Mesothelial cell of epicardium (in vitro differentiated cells): ENCODE results near the gene BARX2. TPM values are rescaled to one million over a fixed set of nuclear protein-coding genes. Genes with fewer than 3 reads are reported as not detected.

Source experiments
- DNase-seq, 2 experiments: peaks; one replicate each; pipeline ENCODE4 v3.0.0; 2021; ENCODE audit warnings: low spot score in 2 of 2; ENCODE audit not compliant: unreplicated experiment in 2 of 2
- H3K27ac Mint-ChIP-seq: 2 replicates; pipeline ENCODE4 v1.8.0; 2021; ENCODE audit warnings: mixed read lengths
- H3K27me3 Mint-ChIP-seq: 2 replicates; pipeline ENCODE4 v1.8.0; 2021; ENCODE audit warnings: low read depth, mixed read lengths
- H3K36me3 Mint-ChIP-seq: 2 replicates; pipeline ENCODE4 v1.8.0; 2021; ENCODE audit warnings: mixed read lengths
- H3K4me1 Mint-ChIP-seq: 2 replicates; pipeline ENCODE4 v1.8.0; 2021; ENCODE audit warnings: mixed read lengths
- H3K4me3 Mint-ChIP-seq: 2 replicates; pipeline ENCODE4 v1.8.0; 2021; ENCODE audit warnings: mild to moderate bottlenecking, moderate library complexity, mixed read lengths
- H3K9me3 Mint-ChIP-seq: 2 replicates; pipeline ENCODE4 v1.8.0; 2021; ENCODE audit warnings: mixed read lengths
- total RNA-seq: library from RNA; stranded (reverse); gene quantifications from 3 replicates; pipeline ENCODE4 v1.2.1, GENCODE V29; 2021
- TF ChIP-seq, protein P1 (sequence below): fragments of 200-600 bp; sonication (generic); IDR thresholded peaks from one replicate; pipeline ENCODE4 v1.5.0; 2021; ENCODE audit warnings: antibody characterized with exemption; ENCODE audit not compliant: unreplicated experiment

The BARX2 gene
- total RNA-seq, 1 donor from 2014 or later: 69.9 TPM

DNA sequence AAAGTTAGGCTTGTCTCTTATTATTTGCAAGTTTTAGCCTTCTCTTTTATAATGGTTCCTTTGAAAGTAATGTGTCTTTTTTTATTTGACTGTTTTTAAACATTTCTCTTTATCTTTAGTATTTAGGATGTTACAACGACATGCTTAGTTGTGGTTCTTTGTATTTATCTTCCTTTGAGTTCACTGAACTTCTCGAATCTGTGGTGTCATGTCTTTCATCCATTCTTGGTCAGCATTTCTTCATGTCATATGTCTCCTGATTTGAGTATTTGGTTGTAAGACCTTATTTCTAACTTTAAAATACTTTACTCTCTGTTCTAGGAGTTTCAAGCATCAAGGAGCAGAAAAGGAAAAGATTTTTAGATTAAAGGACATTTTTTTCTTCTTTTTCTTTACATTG, 15.9 kb upstream of the BARX2 start:
- Mint-ChIP-seq H3K4me1 (no peaks in the 10 kb centered on the region), H3K9me3 (peaks cover 24% of the 10 kb centered on the region), H3K27ac (no peak overlapping the region), H3K27me3 (no peaks in the 10 kb centered on the region), H3K4me3 (no peak overlapping the region), H3K36me3 (peaks cover 8% of the 10 kb centered on the region)
- no peak for DNase-seq
- TF ChIP-seq, protein P1, sequence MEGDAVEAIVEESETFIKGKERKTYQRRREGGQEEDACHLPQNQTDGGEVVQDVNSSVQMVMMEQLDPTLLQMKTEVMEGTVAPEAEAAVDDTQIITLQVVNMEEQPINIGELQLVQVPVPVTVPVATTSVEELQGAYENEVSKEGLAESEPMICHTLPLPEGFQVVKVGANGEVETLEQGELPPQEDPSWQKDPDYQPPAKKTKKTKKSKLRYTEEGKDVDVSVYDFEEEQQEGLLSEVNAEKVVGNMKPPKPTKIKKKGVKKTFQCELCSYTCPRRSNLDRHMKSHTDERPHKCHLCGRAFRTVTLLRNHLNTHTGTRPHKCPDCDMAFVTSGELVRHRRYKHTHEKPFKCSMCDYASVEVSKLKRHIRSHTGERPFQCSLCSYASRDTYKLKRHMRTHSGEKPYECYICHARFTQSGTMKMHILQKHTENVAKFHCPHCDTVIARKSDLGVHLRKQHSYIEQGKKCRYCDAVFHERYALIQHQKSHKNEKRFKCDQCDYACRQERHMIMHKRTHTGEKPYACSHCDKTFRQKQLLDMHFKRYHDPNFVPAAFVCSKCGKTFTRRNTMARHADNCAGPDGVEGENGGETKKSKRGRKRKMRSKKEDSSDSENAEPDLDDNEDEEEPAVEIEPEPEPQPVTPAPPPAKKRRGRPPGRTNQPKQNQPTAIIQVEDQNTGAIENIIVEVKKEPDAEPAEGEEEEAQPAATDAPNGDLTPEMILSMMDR: no peak

DNA sequence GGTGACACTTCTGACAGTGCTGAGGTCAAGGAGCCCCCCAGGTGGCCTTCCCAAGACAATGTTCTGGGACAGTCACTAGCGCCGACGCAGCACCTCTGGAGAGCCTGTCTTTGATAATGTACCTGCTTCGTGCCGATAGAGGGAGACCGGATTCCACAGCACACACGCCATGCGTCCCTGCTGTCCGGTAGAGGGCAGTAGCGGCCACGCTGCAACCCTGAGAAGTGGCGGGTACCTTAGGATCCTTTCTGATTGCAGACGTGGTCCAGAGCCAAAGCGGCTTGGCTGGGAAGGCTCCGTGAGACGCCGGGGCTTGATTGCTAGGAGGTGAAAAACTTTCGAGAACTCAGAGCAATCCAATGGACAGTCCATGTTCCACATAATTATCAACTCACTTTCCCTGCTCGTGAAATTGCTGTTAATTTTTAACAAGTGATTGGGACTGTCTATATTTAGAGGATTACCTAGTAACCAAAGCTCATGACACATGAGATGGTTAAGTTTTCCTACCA, 11.4 kb upstream of the BARX2 start:
- peaks cover 20% of the 10 kb centered on the region for H3K27me3 Mint-ChIP-seq
- DNase-seq: peak; percentile 75 to 92
- H3K36me3 Mint-ChIP-seq: peaks cover 8% of the 10 kb centered on the region
- H3K4me1 Mint-ChIP-seq: peaks cover 39% of the 10 kb centered on the region
- no peak overlapping the region for H3K27ac Mint-ChIP-seq
- no peak overlapping the region for H3K4me3 Mint-ChIP-seq
- H3K9me3 Mint-ChIP-seq: peaks cover 20% of the 10 kb centered on the region
- TF ChIP-seq, protein P1: peak; percentile 96

DNA sequence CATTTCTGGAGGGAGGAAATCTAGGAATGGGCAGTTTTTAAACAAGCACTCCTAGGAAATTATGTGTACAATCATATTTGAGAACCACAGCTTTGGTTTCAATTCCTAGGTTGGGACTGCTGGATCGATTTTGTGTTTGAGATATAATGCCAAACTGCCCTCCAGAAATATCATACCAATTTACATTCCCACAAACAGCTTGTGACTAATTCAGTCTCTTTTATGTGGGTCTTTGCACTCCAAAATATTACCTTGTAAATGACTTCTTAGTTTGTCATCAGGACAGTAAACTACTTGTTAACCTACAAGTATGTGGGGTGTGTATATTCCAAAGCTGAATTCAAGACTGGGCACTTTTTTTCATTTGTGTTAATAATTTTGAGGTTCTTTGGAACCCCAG, 9.8 kb upstream of the BARX2 start:
- DNase-seq: no peak
- Mint-ChIP-seq H3K36me3 (no peaks in the 10 kb centered on the region), H3K27me3 (peaks cover 29% of the 10 kb centered on the region), H3K27ac (peak overlapping the region; percentile 58), H3K4me3 (no peak overlapping the region), H3K4me1 (peaks cover 51% of the 10 kb centered on the region), H3K9me3 (peaks cover 4% of the 10 kb centered on the region)
- TF ChIP-seq, protein P1: no peak

DNA sequence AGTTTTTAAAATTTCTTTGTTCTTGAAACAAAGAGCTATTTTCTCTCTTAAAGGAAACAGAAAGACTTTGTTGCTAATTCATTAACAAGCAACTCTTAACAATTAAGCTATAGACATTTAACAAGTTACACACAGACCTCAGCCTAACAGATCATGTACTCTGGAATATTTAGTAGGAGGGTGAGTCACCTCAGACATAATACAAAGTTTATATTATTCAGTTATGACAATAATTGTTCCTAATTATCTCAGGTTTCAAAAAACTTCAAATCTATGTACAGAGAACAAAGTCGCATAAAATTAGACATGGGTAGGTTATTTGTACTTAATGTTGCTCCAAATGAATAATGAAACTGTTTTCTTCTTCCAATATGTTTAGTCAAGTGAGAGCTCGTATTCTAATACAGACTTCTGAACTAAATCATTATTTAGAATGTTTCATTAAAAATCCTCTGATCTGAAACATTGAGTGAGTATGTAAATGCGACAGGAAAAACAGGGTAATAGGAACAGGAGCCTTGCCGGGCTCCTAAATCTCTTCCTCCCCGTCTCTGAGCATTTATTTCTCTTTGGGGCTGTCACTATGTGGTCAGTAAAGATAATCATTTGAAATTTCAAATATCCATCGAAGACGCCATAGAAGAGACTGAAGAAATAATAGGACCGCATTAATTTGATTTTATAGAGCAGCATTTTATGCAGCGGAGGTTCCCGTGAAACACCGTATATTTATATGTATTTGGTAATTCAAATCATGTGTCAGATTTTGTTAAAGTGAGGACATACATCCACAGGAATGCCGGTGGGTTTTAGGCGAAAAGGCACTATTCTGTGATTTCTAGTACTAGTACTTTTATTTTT, 8.7 kb upstream of the BARX2 start:
- H3K36me3 Mint-ChIP-seq: no peaks in the 10 kb centered on the region
- H3K4me3 Mint-ChIP-seq: no peak overlapping the region
- H3K9me3 Mint-ChIP-seq: no peaks in the 10 kb centered on the region
- no peak for DNase-seq
- H3K27me3 Mint-ChIP-seq: peaks cover 41% of the 10 kb centered on the region
- H3K4me1 Mint-ChIP-seq: peaks cover 61% of the 10 kb centered on the region
- TF ChIP-seq, protein P1: no peak
- peak overlapping the region; percentile 58 for H3K27ac Mint-ChIP-seq

DNA sequence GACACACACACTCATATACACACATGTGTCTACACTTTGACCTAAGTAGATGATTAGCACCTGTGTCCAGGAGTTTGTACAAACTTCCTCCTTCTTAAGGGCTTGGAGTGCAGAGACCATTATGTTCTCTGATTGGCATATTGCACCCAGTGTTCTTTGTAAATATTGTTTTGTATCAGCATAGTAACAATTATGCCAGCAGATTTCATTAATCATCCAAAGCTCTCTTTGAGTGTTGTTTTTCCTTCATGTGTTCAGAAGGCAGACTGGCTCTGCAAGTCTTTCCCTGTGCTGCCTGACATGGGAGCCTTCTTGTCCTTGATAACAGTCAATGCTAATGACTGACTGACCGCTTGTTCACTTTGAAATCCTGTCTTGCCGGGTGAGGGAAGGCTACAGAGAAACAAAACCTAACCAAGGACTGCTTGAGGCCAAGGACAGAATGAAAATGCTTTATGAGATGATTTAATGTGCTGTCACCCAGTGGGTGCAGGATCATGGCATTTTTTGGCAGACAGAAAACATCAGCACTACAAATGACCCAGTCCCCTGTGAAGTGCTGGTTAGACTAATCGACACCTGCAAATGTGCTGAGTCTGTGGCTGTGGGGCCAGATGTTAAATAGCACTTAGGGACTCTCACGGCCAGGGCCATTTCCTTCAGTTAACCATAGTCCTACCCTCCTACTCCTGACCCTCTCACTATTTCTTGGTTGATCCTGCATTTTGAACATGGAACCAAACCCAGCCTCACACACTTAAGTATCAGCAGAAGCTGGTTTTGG, 6.6 kb upstream of the BARX2 start:
- Mint-ChIP-seq H3K27ac (peak overlapping the region; percentile 58), H3K9me3 (no peaks in the 10 kb centered on the region), H3K4me3 (no peak overlapping the region), H3K27me3 (peaks cover 59% of the 10 kb centered on the region), H3K36me3 (no peaks in the 10 kb centered on the region), H3K4me1 (peaks cover 72% of the 10 kb centered on the region)
- TF ChIP-seq, protein P1: no peak
- no peak for DNase-seq
